ENCODE results near the gene MAP7.

DNA sequence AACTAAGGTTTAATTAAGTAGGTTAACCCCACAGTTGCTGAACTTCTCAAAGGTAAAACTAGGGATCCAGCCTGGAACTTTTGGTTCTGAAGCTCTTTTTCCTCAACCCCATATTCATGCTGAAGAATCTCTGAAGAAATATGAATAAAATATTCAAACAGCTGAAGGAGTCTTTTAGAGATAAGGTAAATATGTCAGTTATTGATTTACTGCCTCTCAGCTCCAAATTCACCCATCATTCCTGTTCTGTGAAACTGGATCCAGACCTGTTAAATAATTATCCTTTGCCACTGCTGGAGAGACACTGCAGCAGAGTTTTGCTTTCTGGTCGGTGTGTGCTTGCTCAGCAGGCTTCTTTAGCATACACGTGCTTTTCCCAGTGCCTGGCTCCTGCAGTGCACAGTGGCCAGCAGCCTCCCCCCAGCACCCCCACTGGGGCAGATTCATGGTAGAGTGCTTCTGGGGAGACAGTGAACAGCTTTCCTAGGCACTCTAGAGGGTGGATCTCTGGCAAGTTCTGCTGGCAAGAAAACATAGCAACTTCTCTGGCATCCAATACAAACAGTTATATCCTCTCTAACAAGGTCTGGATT, 198.6 kb downstream of the MAP7 start:
- TF ChIP-seq, protein P1, sequence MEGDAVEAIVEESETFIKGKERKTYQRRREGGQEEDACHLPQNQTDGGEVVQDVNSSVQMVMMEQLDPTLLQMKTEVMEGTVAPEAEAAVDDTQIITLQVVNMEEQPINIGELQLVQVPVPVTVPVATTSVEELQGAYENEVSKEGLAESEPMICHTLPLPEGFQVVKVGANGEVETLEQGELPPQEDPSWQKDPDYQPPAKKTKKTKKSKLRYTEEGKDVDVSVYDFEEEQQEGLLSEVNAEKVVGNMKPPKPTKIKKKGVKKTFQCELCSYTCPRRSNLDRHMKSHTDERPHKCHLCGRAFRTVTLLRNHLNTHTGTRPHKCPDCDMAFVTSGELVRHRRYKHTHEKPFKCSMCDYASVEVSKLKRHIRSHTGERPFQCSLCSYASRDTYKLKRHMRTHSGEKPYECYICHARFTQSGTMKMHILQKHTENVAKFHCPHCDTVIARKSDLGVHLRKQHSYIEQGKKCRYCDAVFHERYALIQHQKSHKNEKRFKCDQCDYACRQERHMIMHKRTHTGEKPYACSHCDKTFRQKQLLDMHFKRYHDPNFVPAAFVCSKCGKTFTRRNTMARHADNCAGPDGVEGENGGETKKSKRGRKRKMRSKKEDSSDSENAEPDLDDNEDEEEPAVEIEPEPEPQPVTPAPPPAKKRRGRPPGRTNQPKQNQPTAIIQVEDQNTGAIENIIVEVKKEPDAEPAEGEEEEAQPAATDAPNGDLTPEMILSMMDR (IDR thresholded peaks at IDR 0.05), result no peak
- TF ChIP-seq EP300 (IDR thresholded peaks at IDR 0.05; ENCODE audit: low read depth), result no peak
- TF ChIP-seq POLR2A (IDR thresholded peaks at IDR 0.05), result no peak

Measured in transverse colon (tissue), 3 donors.